Activated CD4-positive, alpha-beta T cell treated with anti-CD3 and anti-CD28 coated beads, Interleukin-2, amount 50 U/mL, for 4 hours (primary cell): ENCODE results near the gene CRYM.
"Not testable (repeated sequence)": the region's sequence is repeated elsewhere in the genome, so short reads cannot be mapped to it uniquely, and the experiment has no call there.

Experiments used
- DNase-seq, 2 experiments: peaks; one replicate each; pipeline ENCODE4 v3.0.0-alpha.2; 2020

CRYM gene

GRCh38 chr16:21277045-21277926 lies 804 bp downstream of the CRYM start:
- DNase-seq = no peak

GRCh38 chr16:21276090-21276489 lies 2.0 kb downstream of the CRYM start:
- no peak for DNase-seq

GRCh38 chr16:21275529-21275928 lies 2.6 kb downstream of the CRYM start:
- no peak for DNase-seq

GRCh38 chr16:21274172-21274726 lies 3.8 kb downstream of the CRYM start:
- DNase-seq = no peak

GRCh38 chr16:21272763-21273162 lies 5.3 kb downstream of the CRYM start:
- DNase-seq = not testable (repeated sequence)

GRCh38 chr16:21272253-21272652 lies 5.8 kb downstream of the CRYM start:
- DNase-seq = no peak

GRCh38 chr16:21268236-21268635 lies 9.9 kb downstream of the CRYM start:
- no peak for DNase-seq

- DNase-seq = no peak
These were observed 10.8 kb downstream of the CRYM start for GRCh38 chr16:21267298-21267697.

GRCh38 chr16:21265104-21265837 lies 12.8 kb downstream of the CRYM start:
- no peak for DNase-seq

GRCh38 chr16:21264571-21265036 lies 13.5 kb downstream of the CRYM start:
- no peak for DNase-seq

- DNase-seq = no peak
These were observed 14.2 kb downstream of the CRYM start for GRCh38 chr16:21263640-21264570.

- no peak for DNase-seq
These were observed 15.1 kb downstream of the CRYM start for GRCh38 chr16:21262779-21263639.

- no peak for DNase-seq
These were observed 17.0 kb downstream of the CRYM start for GRCh38 chr16:21260870-21261791.

- DNase-seq = no peak
These were observed 20.8 kb downstream of the CRYM start for GRCh38 chr16:21257284-21257683.

- DNase-seq = no peak
These were observed 21.5 kb downstream of the CRYM start for GRCh38 chr16:21256636-21257035.

- DNase-seq = no peak
These were observed 24.6 kb downstream of the CRYM start for GRCh38 chr16:21253470-21253869.

GRCh38 chr16:21250072-21250923 lies 27.8 kb downstream of the CRYM start:
- DNase-seq = no peak

GRCh38 chr16:21248179-21248578 lies 29.9 kb downstream of the CRYM start:
- DNase-seq = not testable (repeated sequence)

- DNase-seq = no peak
These were observed 33.4 kb downstream of the CRYM start for GRCh38 chr16:21244518-21245215.
